22Rv1 (cell line): Measurements from ENCODE around the gene LMTK2.
"Not testable (repeated sequence)": the region's sequence is repeated elsewhere in the genome, so short reads cannot be mapped to it uniquely, and the experiment has no call there.

ENCODE experiments used
- H3K27ac ChIP-seq: fragments of 450-650 bp; 2 replicates; pipeline ENCODE4 v1.5.1; 2017
- ZFX ChIP-seq: fragments of 450-650 bp; IDR thresholded peaks from 2 replicates; pipeline ENCODE4 v1.6.1; 2017; ENCODE audit warnings: antibody characterized with exemption, borderline replicate concordance
- TF ChIP-seq, protein P1 (sequence below): fragments of 450-650 bp; IDR thresholded peaks from 2 replicates; pipeline ENCODE4 v1.5.1; 2017; ENCODE audit warnings: mild to moderate bottlenecking

LMTK2 gene

DNA sequence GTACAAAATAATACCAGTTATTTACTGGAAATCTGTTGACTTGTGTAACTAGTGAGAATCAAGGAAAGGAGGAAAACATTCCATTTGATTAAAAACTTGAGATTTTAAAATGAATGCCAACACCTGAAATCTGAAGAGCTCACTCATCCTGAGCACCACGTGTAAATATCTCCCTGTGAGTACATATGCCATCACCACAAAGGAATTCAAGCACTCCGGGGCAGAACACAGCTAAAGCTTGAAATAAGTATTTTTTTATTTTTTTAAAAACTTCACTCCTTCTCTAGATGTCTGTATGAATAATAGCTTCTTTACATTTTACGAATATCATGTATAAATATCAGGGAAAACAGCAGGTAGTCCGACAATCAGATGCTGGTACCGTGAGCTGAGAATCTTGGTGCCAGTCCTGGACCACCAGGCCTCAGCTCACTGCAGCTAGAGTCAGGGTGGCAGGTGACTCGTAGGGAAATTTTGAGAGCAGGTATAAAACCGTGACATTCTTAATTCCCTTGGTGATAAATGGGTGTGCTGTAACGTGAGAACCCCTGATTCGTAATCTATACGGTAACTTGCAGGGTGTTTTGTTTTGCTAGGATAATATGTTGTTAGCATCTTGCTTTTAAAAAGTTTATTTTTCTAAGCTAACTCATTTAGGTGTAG is 12.7 kb downstream of the LMTK2 start:
- TF ChIP-seq, protein P1, sequence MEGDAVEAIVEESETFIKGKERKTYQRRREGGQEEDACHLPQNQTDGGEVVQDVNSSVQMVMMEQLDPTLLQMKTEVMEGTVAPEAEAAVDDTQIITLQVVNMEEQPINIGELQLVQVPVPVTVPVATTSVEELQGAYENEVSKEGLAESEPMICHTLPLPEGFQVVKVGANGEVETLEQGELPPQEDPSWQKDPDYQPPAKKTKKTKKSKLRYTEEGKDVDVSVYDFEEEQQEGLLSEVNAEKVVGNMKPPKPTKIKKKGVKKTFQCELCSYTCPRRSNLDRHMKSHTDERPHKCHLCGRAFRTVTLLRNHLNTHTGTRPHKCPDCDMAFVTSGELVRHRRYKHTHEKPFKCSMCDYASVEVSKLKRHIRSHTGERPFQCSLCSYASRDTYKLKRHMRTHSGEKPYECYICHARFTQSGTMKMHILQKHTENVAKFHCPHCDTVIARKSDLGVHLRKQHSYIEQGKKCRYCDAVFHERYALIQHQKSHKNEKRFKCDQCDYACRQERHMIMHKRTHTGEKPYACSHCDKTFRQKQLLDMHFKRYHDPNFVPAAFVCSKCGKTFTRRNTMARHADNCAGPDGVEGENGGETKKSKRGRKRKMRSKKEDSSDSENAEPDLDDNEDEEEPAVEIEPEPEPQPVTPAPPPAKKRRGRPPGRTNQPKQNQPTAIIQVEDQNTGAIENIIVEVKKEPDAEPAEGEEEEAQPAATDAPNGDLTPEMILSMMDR, result no peak
- TF ChIP-seq ZFX, result no peak

DNA sequence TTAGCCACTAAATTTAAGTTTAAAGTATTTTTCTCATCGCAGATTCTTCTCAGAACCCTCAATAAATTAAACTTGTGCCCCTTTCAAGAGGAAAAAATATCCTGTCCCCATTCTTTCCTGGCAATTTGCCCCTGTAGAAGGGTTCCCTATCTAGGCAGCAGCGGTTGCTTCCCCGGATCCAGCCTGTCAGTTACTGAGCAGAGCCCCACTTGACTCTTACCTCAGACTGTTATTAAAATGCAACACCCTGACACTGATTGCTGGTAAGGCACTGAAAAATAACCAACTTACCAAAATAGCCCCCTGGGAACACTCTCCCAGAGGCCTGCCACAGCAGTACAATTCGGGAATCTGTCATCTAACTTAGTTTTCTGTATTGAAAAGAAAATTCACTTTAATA is 13.9 kb downstream of the LMTK2 start:
- TF ChIP-seq, protein P1, result no peak
- TF ChIP-seq ZFX, result no peak
- no peak overlapping the region for H3K27ac ChIP-seq

More for the DNA sequence above, 12.7 kb downstream of the LMTK2 start:
- no peak overlapping the region for H3K27ac ChIP-seq

DNA sequence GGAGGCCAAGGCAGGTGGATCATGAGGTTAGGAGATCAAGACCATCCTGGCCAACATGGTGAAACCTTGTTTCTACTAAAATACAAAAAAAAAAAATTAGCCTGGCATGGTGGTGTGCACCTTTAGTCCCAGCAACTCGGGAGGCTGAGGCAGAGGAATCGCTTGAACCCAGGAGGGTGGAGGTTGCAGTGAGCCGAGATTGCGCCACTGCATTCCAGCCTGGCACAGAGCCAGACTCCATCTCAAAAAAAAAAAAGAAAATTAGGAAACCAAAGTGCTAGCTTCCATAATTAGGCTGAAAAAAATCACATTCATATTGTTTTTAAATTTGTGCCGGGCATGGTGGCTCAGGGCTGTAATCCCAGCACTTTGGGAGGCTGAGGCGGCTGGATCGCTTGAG is 14.7 kb downstream of the LMTK2 start:
- not testable (repeated sequence) for H3K27ac ChIP-seq

DNA sequence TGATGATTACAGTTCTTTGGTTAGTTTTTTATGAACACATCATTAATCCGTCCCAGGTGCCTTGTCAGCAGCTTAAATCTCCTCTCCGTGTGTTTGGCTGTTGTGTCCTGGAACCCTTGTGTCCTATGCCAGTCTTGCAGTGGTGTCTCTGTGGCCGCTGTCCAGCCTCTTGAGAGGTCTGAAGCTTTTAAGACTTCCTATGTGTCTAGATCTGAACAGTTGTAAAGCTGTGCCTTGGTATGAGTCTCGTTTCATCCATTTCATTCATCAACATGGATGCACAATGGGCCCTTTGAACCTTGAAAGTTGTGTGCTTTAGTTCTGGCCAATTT is 16.7 kb downstream of the LMTK2 start:
- TF ChIP-seq, protein P1, result no peak
- no peak for TF ChIP-seq ZFX

DNA sequence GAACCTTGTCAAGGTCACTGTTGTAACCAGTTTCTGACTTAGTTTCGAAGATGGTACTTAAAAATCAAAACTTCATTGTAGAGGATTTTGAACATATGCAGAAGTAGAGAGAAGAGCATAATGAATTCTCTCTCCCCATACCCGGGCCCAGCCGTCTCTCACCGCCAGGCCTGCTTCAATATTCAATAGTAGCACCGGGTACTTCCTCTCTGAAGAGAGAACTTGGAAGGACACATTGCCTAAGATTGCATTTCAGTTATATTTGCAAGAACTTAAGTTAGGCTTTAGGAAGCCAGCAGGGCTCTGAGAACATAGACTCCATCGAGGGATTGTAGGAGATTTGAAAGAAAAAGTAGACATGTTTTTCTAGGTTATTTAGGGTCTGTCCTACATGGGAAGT is 19.1 kb downstream of the LMTK2 start:
- no peak overlapping the region for H3K27ac ChIP-seq
- TF ChIP-seq, protein P1, result no peak
- TF ChIP-seq ZFX, result no peak

More for the DNA sequence above, 16.7 kb downstream of the LMTK2 start:
- no peak overlapping the region for H3K27ac ChIP-seq

DNA sequence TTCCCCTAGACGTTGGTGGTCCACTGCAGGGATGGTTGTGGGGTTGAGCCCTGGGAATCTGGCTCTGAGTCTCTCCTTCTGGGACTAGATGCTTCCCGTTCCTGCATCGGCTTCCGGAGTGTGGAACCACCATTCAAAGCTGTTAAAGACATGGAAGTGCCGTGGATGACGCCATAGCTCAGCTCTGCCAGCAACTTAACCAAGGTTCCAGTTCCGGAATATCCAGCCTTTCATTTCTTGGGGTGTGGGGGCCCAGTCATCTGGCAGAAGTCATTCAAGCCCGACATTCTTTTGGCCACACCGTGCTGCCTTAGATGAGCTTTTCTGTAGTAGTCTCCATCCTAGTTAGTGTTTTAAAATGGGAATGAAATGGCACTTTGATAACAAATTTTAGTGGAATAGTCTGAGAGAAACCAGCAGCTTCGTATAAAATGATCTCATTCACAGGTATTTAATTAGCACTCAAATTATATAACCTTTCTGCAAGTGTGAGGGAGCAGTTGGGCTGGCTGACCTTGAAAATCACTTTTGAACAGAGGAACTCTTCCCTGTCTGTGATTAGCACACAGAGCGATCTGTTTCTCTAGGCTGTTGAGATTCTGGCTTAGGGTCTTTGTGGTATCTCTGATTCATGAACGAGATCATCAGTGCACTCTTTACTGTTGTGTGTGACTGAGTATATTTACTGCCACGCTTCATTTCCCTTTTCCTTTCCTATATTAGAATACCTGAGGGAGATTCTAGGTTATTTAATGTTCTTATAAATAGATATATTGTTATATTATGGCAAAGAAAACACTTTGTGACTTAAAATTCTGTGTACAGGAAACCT is 19.9 kb downstream of the LMTK2 start:
- no peak for TF ChIP-seq ZFX
- TF ChIP-seq, protein P1, result no peak
- no peak overlapping the region for H3K27ac ChIP-seq

DNA sequence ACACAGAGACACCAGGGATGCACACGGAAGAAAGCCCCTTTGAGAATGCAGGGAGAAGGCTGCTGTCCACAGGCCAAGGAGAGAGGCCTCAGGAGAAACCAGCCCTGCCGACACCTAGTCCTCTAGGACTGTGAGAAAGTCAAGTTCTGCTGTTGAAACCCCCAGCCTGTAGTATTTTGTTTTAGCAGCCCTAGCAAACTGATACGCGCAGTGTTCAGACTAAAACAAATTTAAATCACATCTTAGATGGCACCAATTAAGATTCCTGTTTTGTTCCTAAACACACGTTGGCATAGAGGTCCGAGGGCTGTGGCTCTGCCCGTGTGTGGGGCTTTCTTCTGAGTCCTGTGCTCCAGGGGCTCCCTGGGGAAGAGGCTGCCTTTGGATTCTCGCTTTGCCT is 21.7 kb downstream of the LMTK2 start:
- TF ChIP-seq, protein P1, result no peak
- no peak overlapping the region for H3K27ac ChIP-seq
